GM19455 (cell line): Measurements from ENCODE around the gene GNAI2.

Source experiments
- ATAC-seq: cut with Tn5 transposase; IDR thresholded peaks from one replicate; pipeline ENCODE4 v1.9.1; 2021; ENCODE audit not compliant: unreplicated experiment

Gene GNAI2

GRCh38 chr3:50295553-50296431, 59.8 kb downstream of the GNAI2 start:
- ATAC-seq: no peak

GRCh38 chr3:50296721-50297383, 60.8 kb downstream of the GNAI2 start:
- ATAC-seq: no peak

DNA sequence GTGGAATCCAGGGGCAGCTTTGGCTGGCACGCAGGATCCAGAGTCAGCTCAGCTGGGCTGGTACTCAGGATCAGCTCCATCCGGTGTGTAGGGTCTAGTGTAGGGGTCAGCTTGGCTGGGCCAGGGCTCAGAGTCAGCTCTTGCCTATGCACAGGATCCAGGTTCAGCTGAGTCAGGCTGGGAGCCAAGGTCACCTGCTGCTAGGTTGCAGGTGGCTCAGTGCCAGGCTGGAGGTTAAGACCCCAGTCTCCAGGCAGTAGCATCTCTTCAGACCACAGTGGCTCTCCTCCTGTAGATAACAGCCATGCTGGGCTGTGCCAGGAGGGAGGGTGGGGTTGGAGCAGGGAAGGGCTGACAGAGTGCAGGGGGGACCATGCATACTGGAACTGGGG, 61.4 kb downstream of the GNAI2 start:
- no peak for ATAC-seq

DNA sequence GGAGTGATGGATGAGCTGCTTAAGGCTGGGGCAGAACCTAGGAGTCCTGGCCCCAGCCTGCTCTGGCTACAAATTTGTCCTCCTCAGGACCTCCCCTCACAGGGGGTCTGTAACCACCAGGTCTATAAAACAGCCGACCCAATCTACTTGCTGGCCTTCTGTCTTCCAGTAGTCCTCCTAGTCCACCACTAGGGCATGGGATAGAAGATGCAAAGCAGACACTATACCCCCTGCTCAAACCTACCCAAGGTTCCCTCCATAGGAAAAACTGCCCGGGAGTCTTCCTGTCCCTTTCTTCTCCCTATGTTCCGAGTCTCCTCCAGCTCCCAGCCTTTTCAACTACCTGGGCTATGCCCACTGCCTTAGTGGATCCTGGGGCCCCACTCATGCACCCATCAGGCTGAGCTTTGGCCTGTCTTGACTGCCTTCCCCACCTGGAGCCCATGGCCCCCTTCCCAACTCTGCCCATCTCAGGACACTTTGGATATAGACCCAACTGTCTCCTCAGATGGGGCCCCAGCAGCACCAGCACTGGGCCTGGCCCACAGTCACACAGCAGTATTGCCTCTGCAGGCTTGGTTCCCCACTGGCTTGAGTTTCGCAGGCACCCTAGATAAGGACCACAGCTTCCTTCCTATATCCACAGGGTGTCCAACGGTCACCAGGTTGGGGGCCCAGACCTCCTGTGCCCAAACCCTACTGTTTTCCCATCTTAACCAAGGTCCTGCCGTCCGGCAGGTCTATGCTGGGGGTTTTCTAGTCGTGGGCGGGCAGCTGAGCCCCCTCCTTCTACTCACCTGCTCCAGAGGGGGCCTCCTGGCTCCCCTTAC, 62.1 kb downstream of the GNAI2 start:
- no peak for ATAC-seq

- ATAC-seq: peak; percentile 82
Measured at GRCh38 chr3:50298836-50299637, 63.0 kb downstream of the GNAI2 start, which contains the start of the genes HYAL3 and NAA80. Gene HYAL3 (minus strand): TSS chr3:50299405. CDS start chr3:50295602, 3,803 bp downstream. Gene NAA80 (minus strand): TSS chr3:50299405. CDS start chr3:50297463, 1,942 bp downstream.

DNA sequence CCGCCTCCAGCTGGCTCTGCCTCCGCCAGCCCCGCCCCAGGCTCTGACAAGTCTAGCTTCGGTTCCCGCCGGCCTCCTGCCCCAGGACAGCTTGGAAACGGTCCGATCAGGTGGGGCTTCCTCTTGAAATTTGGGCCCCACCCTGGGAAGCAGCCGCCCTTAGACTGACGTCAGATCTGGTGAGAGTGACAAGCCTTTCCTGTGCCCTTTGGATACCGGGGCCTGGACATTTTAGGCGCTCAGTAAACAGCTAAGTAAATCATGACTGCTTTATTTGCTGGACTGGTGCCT, 63.6 kb downstream of the GNAI2 start:
- no peak for ATAC-seq

- no peak for ATAC-seq
Measured at GRCh38 chr3:50299929-50300680, 64.1 kb downstream of the GNAI2 start.

DNA sequence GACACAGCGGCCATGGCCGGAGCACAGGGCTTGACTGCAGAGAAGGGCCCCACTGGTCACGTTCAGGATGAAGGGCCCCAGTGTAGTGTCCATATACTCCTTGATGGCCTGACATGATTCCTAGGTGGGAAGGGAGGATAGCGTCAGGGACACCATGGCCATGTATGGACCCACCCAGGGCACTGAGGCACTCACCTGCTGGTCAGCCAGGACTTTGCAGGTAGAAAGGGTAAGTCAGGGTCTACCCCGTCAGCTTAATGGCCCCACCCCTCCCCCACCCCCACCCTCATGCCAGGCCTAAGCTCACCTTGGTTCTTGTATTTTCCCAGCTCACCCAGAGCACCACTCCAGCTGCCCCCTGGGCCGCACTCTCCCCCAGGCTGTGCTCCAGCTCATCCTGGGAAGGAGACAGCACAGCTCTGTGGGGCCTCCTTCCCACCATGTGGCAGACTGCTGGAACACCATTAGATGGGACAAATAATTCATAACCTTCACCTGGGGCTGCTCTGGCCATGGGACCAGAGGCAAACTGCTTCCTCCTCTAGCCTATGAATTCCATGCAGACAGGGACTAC, 64.8 kb downstream of the GNAI2 start:
- no peak for ATAC-seq

GRCh38 chr3:50302095-50303012, 66.3 kb downstream of the GNAI2 start:
- ATAC-seq: no peak

- no peak for ATAC-seq
Measured at GRCh38 chr3:50303013-50303815, 67.2 kb downstream of the GNAI2 start, which contains the start of gene HYAL1. Gene HYAL1 (minus strand): TSS chr3:50303574. CDS start chr3:50302956, 618 bp downstream.

GRCh38 chr3:50304601-50305000, 68.6 kb downstream of the GNAI2 start:
- ATAC-seq: no peak
